OCI-LY1 (cell line): Measurements from ENCODE around the gene STAC.

Experiments used
- H2AFZ ChIP-seq: fragments of 200-600 bp; sonication (generic), shearing (Covaris generic); 2 replicates; pipeline ENCODE4 v1.6.0; 2014; ENCODE audit warnings: antibody characterized with exemption, mild to moderate bottlenecking, low read length
- H3F3A ChIP-seq: fragments of 200-600 bp; sonication (generic), shearing (Covaris generic); 2 replicates; pipeline ENCODE4 v1.6.0; 2014; ENCODE audit warnings: mild to moderate bottlenecking, antibody characterized with exemption, low read length, moderate library complexity; ENCODE audit not compliant: insufficient read depth
- H3K27ac ChIP-seq: fragments of 200-600 bp; sonication (generic); 2 replicates; pipeline ENCODE4 v1.5.1; 2014; ENCODE audit warnings: low read length, mixed run types, mild to moderate bottlenecking, low read depth; ENCODE audit not compliant: poor library complexity, severe bottlenecking
- H3K27me3 ChIP-seq: fragments of 200-600 bp; sonication (generic); 2 replicates; pipeline ENCODE4 v1.6.0; 2014; ENCODE audit warnings: antibody characterized with exemption, mild to moderate bottlenecking, low read length, moderate library complexity; ENCODE audit not compliant: insufficient read depth
- H3K36me3 ChIP-seq: fragments of 200-600 bp; sonication (generic); 2 replicates; pipeline ENCODE4 v1.6.1; 2014; ENCODE audit warnings: mild to moderate bottlenecking, antibody characterized with exemption, low read length, moderate library complexity, mixed read lengths; ENCODE audit not compliant: insufficient read depth
- H3K4me1 ChIP-seq: fragments of 200-600 bp; sonication (generic); 2 replicates; pipeline ENCODE4 v1.5.1; 2014; ENCODE audit warnings: mild to moderate bottlenecking, low read length, moderate library complexity; ENCODE audit not compliant: insufficient read depth, severe bottlenecking
- H3K4me2 ChIP-seq: fragments of 200-600 bp; sonication (generic), shearing (Covaris generic); 2 replicates; pipeline ENCODE4 v1.6.1; 2014; ENCODE audit warnings: low read length
- H3K4me3 ChIP-seq: fragments of 200-600 bp; sonication (generic); 2 replicates; pipeline ENCODE4 v1.5.1; 2014; ENCODE audit warnings: low read length, low read depth, mild to moderate bottlenecking, mixed read lengths; ENCODE audit not compliant: poor library complexity, severe bottlenecking
- H3K79me2 ChIP-seq: fragments of 200-600 bp; shearing (Covaris generic); 2 replicates; pipeline ENCODE4 v1.6.1; 2016; ENCODE audit warnings: mixed run types, low read length, mixed read lengths; ENCODE audit not compliant: insufficient read depth
- H3K9ac ChIP-seq: fragments of 200-600 bp; sonication (generic), shearing (Covaris generic); 2 replicates; pipeline ENCODE4 v1.6.1; 2014; ENCODE audit warnings: mild to moderate bottlenecking, low read length, mixed read lengths
- H3K9me2 ChIP-seq: fragments of 200-600 bp; sonication (generic), shearing (Covaris generic); 2 replicates; pipeline ENCODE4 v1.6.1; 2014; ENCODE audit warnings: low read depth, mild to moderate bottlenecking, low read length, mixed read lengths
- H3K9me3 ChIP-seq: fragments of 200-600 bp; shearing (Covaris generic); 2 replicates; pipeline ENCODE4 v1.6.1; 2014; ENCODE audit warnings: low read length, mixed read lengths
- H4K20me1 ChIP-seq: fragments of 200-600 bp; sonication (generic), shearing (Covaris generic); 2 replicates; pipeline ENCODE4 v1.6.0; 2016; ENCODE audit warnings: mild to moderate bottlenecking, low read length; ENCODE audit not compliant: insufficient read depth
- CTCF ChIP-seq: fragments of 200-600 bp; sonication (generic), shearing (Covaris generic); IDR thresholded peaks from 2 replicates; pipeline ENCODE4 v1.5.1; 2017; ENCODE audit warnings: mild to moderate bottlenecking, antibody characterized with exemption, low read length, moderate library complexity, mixed read lengths
- EZH2 ChIP-seq: fragments of 200-600 bp; sonication (generic), shearing (Covaris generic); IDR thresholded peaks from 2 replicates; pipeline ENCODE4 v1.8.0; 2017; ENCODE audit warnings: borderline replicate concordance, mixed run types, mild to moderate bottlenecking, antibody characterized with exemption, low read length, moderate library complexity, mixed read lengths

Gene STAC

GRCh38 chr3:36380221-36381031 is at the start of gene STAC:
Gene STAC, plus strand, starts transcription at chr3:36380504. Its CDS starts 140 bp downstream, at chr3:36380644.
- TF ChIP-seq CTCF: no peak
- no peak for TF ChIP-seq EZH2
- H3K9me2 ChIP-seq: no peaks in the 10 kb centered on the region
- no peaks in the 10 kb centered on the region for H3K4me1 ChIP-seq
- no peak within 1 kb of the TSS for H3K9ac ChIP-seq
- H2AFZ ChIP-seq: no peak within 1 kb of the TSS
- H3K4me2 ChIP-seq: no peak within 1 kb of the TSS
- no peaks in the 10 kb centered on the region for H3K36me3 ChIP-seq
- no peak within 1 kb of the TSS for H3K4me3 ChIP-seq
- H3F3A ChIP-seq: no peaks in the 10 kb centered on the region
- no peaks in the 10 kb centered on the region for H4K20me1 ChIP-seq
- no peaks in the 10 kb centered on the region for H3K27me3 ChIP-seq
- H3K27ac ChIP-seq: no peak within 1 kb of the TSS
- H3K79me2 ChIP-seq: no peaks in the 10 kb centered on the region
- H3K9me3 ChIP-seq: no peaks in the 10 kb centered on the region

GRCh38 chr3:36332139-36332538 is 48.2 kb upstream of the STAC start:
- Histone ChIP-seq H3K79me2 (no peaks in the 10 kb centered on the region), H3K27ac (no peak overlapping the region), H3F3A (no peaks in the 10 kb centered on the region), H3K36me3 (no peaks in the 10 kb centered on the region), H2AFZ (no peak overlapping the region), H3K4me3 (no peak overlapping the region), H3K27me3 (no peaks in the 10 kb centered on the region), H4K20me1 (no peaks in the 10 kb centered on the region), H3K4me2 (no peak overlapping the region), H3K4me1 (no peaks in the 10 kb centered on the region), H3K9me2 (no peaks in the 10 kb centered on the region), H3K9ac (no peak overlapping the region), H3K9me3 (no peaks in the 10 kb centered on the region)
- TF ChIP-seq CTCF: no peak
- TF ChIP-seq EZH2: no peak

DNA sequence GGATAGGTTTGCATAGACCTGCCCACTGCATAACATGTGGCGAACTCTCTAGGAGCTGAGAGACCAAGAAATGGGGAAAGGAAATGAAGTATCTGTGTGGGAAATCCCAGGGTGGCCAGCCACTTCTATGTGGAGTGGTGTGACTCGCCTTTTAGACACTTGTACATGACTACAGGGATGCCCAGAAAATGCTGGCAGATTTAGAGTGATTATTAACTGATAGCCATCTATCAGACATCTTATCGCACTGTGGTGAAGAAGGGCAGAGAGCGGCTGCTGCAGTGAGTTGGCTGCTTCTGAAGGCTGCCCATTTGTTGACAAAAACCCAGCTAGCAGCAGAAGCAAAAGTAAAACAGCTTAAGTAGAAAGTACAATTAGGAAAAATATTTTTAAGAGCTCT is 18.1 kb upstream of the STAC start:
- H3K9me2 ChIP-seq: no peaks in the 10 kb centered on the region
- no peaks in the 10 kb centered on the region for H3F3A ChIP-seq
- H2AFZ ChIP-seq: no peak overlapping the region
- H3K4me1 ChIP-seq: no peaks in the 10 kb centered on the region
- no peaks in the 10 kb centered on the region for H3K9me3 ChIP-seq
- H3K4me3 ChIP-seq: no peak overlapping the region
- no peak overlapping the region for H3K9ac ChIP-seq
- no peaks in the 10 kb centered on the region for H3K79me2 ChIP-seq
- no peak overlapping the region for H3K27ac ChIP-seq
- TF ChIP-seq EZH2 (no peak), CTCF (no peak)
- H3K27me3 ChIP-seq: no peaks in the 10 kb centered on the region
- H4K20me1 ChIP-seq: no peaks in the 10 kb centered on the region
- no peaks in the 10 kb centered on the region; the same call in 1 of the 2 replicates for H3K36me3 ChIP-seq
- H3K4me2 ChIP-seq: no peak overlapping the region
